ENCODE measurements around the gene STC2.

Gene STC2

GRCh38 chr5:173328844-173329490, 753 bp upstream of the STC2 start:
- DNase-seq, result peak; percentile 14 to 56

GRCh38 chr5:173327084-173327947, 898 bp downstream of the STC2 start:
- peak in 1 of 2 experiments; percentile 39 for DNase-seq

- DNase-seq, result no peak
Observed at GRCh38 chr5:173326501-173326960, 1.7 kb downstream of the STC2 start.

- DNase-seq, result no peak
Observed at GRCh38 chr5:173325091-173325698, 3.0 kb downstream of the STC2 start.

- DNase-seq, result no peak
Observed at GRCh38 chr5:173324115-173325001, 3.9 kb downstream of the STC2 start.

- no peak for DNase-seq
Observed at GRCh38 chr5:173323799-173324114, 4.5 kb downstream of the STC2 start.

GRCh38 chr5:173323106-173323798, 5.0 kb downstream of the STC2 start:
- no peak for DNase-seq

GRCh38 chr5:173321886-173322285, 6.3 kb downstream of the STC2 start:
- no peak for DNase-seq

GRCh38 chr5:173320259-173320658, 8.0 kb downstream of the STC2 start:
- no peak for DNase-seq

GRCh38 chr5:173319646-173320045, 8.6 kb downstream of the STC2 start:
- DNase-seq, result no peak

GRCh38 chr5:173318881-173319620, 9.2 kb downstream of the STC2 start:
- DNase-seq, result no peak

- no peak for DNase-seq
Observed at GRCh38 chr5:173318330-173318729, 9.9 kb downstream of the STC2 start.

GRCh38 chr5:173317852-173318251, 10.4 kb downstream of the STC2 start:
- no peak for DNase-seq

- DNase-seq, result no peak
Observed at GRCh38 chr5:173317091-173317730, 11.0 kb downstream of the STC2 start.

- DNase-seq, result no peak
Observed at GRCh38 chr5:173316339-173317020, 11.7 kb downstream of the STC2 start.

- DNase-seq, result peak in 1 of 2 experiments; percentile 38
Observed at GRCh38 chr5:173315495-173316338, 12.5 kb downstream of the STC2 start.

GRCh38 chr5:173314166-173314952, 13.9 kb downstream of the STC2 start:
- DNase-seq, result no peak

- DNase-seq, result no peak
Observed at GRCh38 chr5:173313351-173313801, 14.8 kb downstream of the STC2 start.
